ENCODE results near the gene IDH3A.

Gene IDH3A

GRCh38 chr15:78216276-78217104 is 67.3 kb downstream of the IDH3A start:
- no peak for DNase-seq (ENCODE audit: extremely low read depth, low read depth)
- no peak overlapping the region for H3K4me3 ChIP-seq (replicated peaks; ENCODE audit: low read depth, low read length)
- TF ChIP-seq CTCF (IDR thresholded peaks at IDR 0.05; ENCODE audit: low read depth, low read length, missing control alignments) = no peak

GRCh38 chr15:78220713-78221112 is 71.6 kb downstream of the IDH3A start:
- TF ChIP-seq CTCF (IDR thresholded peaks at IDR 0.05; ENCODE audit: low read depth, low read length, missing control alignments) = no peak
- DNase-seq (ENCODE audit: extremely low read depth, low read depth) = peak; percentile 41
- H3K4me3 ChIP-seq (replicated peaks; ENCODE audit: low read depth, low read length) = no peak overlapping the region
